HG03175 (cell line): Measurements from ENCODE around the gene ZNF407.
A peak's percentile ranks its signal among the peaks of the same experiment; 100 is the strongest.

Experiments used
- ATAC-seq: cut with Tn5 transposase; IDR thresholded peaks from one replicate; pipeline ENCODE4 v1.9.1; 2021; ENCODE audit warnings: mild to moderate bottlenecking, moderate library complexity; ENCODE audit not compliant: unreplicated experiment

ZNF407 gene

GRCh38 chr18:74914648-74915047 lies 317.0 kb downstream of the ZNF407 start:
- ATAC-seq: no peak

GRCh38 chr18:74916773-74917393 lies 319.2 kb downstream of the ZNF407 start:
- no peak for ATAC-seq

- no peak for ATAC-seq
Observed at GRCh38 chr18:74918276-74918790, 320.7 kb downstream of the ZNF407 start.

- ATAC-seq: no peak
Observed at GRCh38 chr18:74921057-74921820, 323.6 kb downstream of the ZNF407 start.

GRCh38 chr18:74926051-74926450 lies 328.4 kb downstream of the ZNF407 start:
- no peak for ATAC-seq

- no peak for ATAC-seq
Observed at GRCh38 chr18:74928194-74928968, 330.7 kb downstream of the ZNF407 start.

GRCh38 chr18:74929110-74929509 lies 331.4 kb downstream of the ZNF407 start:
- ATAC-seq: no peak

- ATAC-seq: no peak
Observed at GRCh38 chr18:74930616-74931015, 332.9 kb downstream of the ZNF407 start.

- no peak for ATAC-seq
Observed at GRCh38 chr18:74933930-74934329, 336.3 kb downstream of the ZNF407 start.

- no peak for ATAC-seq
Observed at GRCh38 chr18:74935434-74935833, 337.8 kb downstream of the ZNF407 start.

- no peak for ATAC-seq
Observed at GRCh38 chr18:74936343-74936742, 338.7 kb downstream of the ZNF407 start.

- ATAC-seq: no peak
Observed at GRCh38 chr18:74937291-74937690, 339.6 kb downstream of the ZNF407 start.

- no peak for ATAC-seq
Observed at GRCh38 chr18:74940856-74941255, 343.2 kb downstream of the ZNF407 start.

- ATAC-seq: peak; percentile 90
Observed at GRCh38 chr18:74942319-74942910, 344.7 kb downstream of the ZNF407 start.

- ATAC-seq: no peak
Observed at GRCh38 chr18:74944676-74945075, 347.0 kb downstream of the ZNF407 start.

- no peak for ATAC-seq
Observed at GRCh38 chr18:74945774-74946545, 348.3 kb downstream of the ZNF407 start.

GRCh38 chr18:74946646-74947375 lies 349.1 kb downstream of the ZNF407 start:
- no peak for ATAC-seq

- ATAC-seq: no peak
Observed at GRCh38 chr18:74947417-74947816, 349.7 kb downstream of the ZNF407 start.

GRCh38 chr18:74947875-74948274 lies 350.2 kb downstream of the ZNF407 start:
- ATAC-seq: no peak

GRCh38 chr18:74949611-74950010 lies 351.9 kb downstream of the ZNF407 start:
- ATAC-seq: no peak
